ENCODE results near the gene DNASE1L1.

The DNASE1L1 gene

GRCh38 chrX:154368630-154369448, 40.2 kb downstream of the DNASE1L1 start:
- peak; percentile 90 to 92 for DNase-seq (ENCODE audit: low read depth in 2 of 2)

GRCh38 chrX:154367474-154368308, 41.4 kb downstream of the DNASE1L1 start:
- DNase-seq (ENCODE audit: low read depth in 2 of 2): no peak

GRCh38 chrX:154366666-154367055, 42.4 kb downstream of the DNASE1L1 start:
- no peak for DNase-seq (ENCODE audit: low read depth in 2 of 2)

GRCh38 chrX:154365997-154366665, 42.9 kb downstream of the DNASE1L1 start:
- no peak for DNase-seq (ENCODE audit: low read depth in 2 of 2)

DNA sequence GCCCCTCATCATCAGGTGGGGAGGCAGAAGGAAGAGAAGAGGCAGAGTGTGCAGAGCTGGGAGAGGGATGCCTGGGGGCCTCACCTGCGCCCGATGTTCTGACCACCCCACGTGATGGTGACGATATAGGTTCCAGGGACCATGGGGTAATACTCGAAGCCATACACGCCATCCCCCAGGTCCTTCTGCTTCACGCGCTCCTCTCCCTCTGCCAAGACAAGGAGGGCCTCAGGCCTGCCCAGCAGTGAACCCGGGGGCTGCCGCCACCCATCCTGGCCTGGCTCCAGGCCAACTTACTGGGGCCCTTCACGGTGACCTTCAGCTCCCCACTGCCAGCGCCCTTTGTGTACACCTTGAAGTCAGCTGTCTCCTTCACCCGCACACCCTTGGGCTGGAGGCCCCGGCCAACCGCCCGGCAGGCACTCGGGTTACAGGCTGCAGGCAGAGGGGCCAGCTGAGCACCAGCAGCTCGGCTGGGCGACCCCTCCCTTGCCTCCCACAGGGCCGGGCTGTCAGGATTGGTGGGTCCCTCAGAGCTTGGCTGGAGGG, 43.9 kb downstream of the DNASE1L1 start:
- DNase-seq (ENCODE audit: low read depth in 2 of 2): no peak

- DNase-seq (ENCODE audit: low read depth in 2 of 2): no peak
Measured at GRCh38 chrX:154363706-154364439, 45.2 kb downstream of the DNASE1L1 start.

DNA sequence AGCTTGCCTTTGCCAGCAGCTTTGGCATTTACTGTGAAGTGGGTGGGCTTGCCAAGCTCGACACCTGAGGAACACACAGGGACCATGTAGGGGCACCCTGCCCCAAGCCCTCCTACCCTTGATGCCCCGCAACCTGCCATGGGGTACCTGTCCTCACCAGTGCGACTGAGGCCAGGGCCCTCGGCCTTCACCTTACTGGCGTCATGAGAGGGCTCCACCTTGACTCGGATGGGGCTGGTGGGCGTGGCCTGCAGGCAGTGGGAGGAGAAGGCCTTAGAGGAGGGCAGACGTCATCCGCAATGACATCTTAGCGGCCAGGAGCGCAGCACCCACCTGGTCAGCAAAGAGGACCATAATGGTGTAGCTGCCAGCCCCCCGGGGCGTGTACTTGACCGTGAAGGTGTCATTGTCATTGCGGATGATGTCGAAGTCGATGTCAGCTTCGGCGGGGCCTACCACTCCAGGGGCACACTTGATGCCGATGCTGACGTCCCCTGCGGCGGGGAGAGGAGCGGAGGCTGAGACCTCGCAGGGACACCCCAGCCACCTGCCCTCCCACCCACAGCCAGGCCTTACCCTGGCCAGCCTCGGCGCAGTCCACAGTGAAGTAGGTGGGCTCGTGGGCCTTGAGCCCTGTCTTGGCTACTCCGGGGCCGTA, 46.8 kb downstream of the DNASE1L1 start:
- no peak for DNase-seq (ENCODE audit: low read depth in 2 of 2)

- DNase-seq (ENCODE audit: low read depth in 2 of 2): no peak
Measured at GRCh38 chrX:154360155-154360713, 48.8 kb downstream of the DNASE1L1 start.

GRCh38 chrX:154359362-154360154, 49.5 kb downstream of the DNASE1L1 start:
- no peak for DNase-seq (ENCODE audit: low read depth in 2 of 2)

DNA sequence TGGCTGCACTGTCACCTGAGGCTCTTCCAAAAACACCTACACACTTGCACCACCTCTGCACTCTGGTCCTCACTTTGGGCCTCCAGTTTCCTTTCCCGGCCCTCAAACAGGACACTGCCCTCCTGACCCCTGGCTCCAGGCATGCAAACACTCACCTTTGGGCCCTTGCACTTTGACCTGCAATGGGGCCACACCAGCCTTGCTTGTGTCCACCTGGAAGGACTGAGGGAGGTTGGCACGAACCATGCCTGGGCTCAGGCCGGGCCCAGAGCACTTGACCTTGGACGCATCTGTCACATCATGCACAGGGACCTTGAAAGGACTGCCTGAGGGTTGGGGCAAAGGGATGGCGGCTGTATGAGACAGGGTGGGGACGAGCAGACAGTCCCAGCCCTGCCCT, 50.2 kb downstream of the DNASE1L1 start:
- no peak for DNase-seq (ENCODE audit: low read depth in 2 of 2)

DNA sequence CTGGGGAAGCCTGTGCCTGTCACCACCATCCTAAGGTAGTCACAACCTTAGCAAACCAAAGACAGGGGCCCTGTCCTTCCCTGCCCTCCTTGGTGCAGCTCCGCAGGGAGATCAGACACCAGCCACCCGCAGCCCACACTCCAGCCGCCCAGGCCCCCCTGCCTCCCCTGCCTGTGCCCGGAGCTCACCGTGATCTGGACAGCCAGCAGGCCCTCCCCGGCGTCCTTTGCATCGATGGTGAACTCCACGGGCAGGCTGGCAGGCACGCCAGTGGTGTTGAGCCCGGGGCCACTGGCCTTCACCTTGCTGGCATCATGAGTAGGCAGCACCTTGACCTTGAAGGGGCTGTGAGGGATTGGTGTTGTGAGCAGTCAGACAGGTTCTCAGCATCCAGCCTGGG, 51.0 kb downstream of the DNASE1L1 start:
- no peak for DNase-seq (ENCODE audit: low read depth in 2 of 2)

GRCh38 chrX:154357205-154357604, 51.8 kb downstream of the DNASE1L1 start:
- DNase-seq (ENCODE audit: low read depth in 2 of 2): no peak

GRCh38 chrX:154356596-154356995, 52.5 kb downstream of the DNASE1L1 start:
- no peak for DNase-seq (ENCODE audit: low read depth in 2 of 2)

- no peak for DNase-seq (ENCODE audit: low read depth in 2 of 2)
Measured at GRCh38 chrX:154355776-154356140, 53.3 kb downstream of the DNASE1L1 start.

DNA sequence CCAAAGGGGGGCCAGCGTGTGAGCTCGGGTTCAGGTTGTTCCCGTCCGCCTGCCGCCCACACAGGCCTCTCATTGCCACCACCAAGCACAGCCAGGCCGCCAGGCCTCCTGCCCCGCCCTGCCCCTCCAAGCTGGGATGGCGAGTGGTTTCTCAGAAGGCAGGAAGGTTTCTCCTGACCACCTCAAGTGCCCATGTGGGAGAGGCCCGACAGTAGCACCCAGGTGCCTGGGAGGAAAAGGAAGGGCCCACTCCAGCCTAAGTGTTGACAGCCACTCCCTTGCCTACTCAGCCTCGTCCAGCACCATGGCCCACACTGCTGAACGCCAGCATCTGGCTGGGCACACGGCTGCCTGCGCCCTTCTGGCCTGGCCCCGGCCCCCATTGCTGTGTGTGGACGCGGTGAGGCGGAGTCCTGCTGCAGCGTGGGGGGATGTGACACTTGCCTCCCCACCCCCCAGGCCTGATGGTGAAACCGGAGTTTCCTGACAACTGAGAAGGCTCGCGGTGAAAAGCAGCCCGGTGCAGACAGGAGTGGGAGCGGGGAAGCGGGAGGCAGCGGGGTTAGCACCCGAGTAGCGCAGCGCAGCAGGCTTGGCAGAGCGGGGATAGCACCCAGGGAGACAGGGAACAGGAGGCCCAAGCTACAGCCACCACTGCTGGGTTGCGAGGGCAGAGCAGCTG, 53.8 kb downstream of the DNASE1L1 start:
- no peak for DNase-seq (ENCODE audit: low read depth in 2 of 2)

DNA sequence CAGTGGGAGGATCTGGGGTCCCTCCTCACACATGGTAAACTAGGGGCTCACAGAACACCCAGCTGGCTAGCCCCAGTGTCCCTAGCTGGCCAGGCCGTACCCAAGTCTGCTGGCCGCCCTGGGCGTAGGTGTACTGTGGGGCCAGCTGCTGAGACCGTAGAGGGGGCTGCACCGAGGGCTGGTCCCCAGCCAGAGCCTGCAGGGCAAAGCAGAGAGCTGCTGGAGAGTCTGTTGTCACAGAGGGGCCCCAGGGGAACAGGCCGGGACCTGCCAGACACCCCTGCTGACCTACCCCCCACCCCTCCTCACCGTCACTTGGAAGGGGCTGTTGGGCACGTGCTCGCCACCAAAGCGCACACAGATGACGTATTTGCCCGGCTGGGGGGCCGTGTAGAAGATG, 54.5 kb downstream of the DNASE1L1 start:
- DNase-seq (ENCODE audit: low read depth in 2 of 2): no peak

DNA sequence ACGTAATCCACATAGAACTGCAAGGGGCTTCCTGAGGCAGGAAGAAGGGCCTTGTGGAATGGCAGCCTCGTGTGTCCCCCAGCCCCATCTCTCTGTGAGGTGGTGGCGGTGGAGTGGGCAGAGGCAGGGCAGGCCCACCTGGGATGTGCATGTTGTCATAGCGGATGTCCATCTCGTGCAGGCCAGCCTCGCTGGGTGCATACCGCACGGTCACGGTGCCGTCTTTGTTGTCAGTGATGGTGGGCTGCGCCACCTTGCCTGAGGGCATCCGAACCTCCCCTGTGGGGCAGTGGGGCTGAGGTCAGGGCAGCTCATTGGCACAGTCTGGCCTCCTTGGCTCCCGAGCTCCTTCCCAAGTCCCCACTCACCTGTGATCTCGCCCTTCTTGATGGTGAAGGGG, 55.0 kb downstream of the DNASE1L1 start:
- DNase-seq (ENCODE audit: low read depth in 2 of 2): no peak

DNA sequence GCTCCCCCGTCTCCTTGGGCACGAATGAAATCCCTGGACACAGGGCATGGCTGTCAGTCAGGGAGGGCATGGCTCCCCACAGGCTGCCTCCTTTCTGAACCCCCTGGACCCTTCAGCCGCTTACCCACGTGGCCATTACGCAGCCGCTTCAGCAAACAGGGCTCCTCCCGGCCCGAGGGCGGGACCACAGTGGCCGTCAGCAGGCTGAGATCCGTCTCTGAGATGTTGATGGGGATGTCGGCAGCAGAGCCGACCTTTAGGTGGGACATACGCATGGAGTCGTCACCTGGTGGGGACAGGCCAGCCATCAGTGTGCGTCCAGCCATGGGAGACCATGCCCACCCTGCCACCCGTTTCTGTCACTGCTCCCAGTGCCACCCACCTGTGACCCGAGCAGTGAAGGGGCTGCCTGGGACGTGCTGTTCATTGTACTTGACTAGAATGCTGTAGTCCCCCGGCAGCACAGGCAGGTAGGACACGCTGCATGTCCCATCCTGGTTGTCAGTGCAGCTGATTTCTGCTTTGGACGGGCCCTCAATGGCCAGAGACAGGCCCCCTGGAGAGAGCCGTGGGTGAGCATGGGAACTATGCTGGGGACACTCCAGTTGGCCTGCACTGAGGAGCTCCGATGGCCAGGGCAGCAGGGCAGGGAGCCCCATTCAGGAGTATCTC, 55.7 kb downstream of the DNASE1L1 start:
- no peak for DNase-seq (ENCODE audit: low read depth in 2 of 2)

- no peak for DNase-seq (ENCODE audit: low read depth in 2 of 2)
Measured at GRCh38 chrX:154352466-154352865, 56.6 kb downstream of the DNASE1L1 start.

Data from activated CD8-positive, alpha-beta memory T cell treated with anti-CD3 and anti-CD28 coated beads for 4 hours (primary cell).